ENCODE measurements around the gene ROBO4. TPM values are rescaled to one million over a fixed set of nuclear protein-coding genes. Genes with fewer than 3 reads are reported as not detected.

Gene ROBO4
- total RNA-seq, 1 donor from 2014 or later: 1.9 TPM

- no peak for TF ChIP-seq CTCF (conservative IDR thresholded peaks at IDR 0.05; ENCODE audit: low read depth, low read length)
- DNase-seq (ENCODE audit: low read depth): no peak
- H3K4me3 ChIP-seq (ENCODE audit: low read depth, low read length): peak overlapping the region; percentile 47
These were observed 22.7 kb upstream of the ROBO4 start for GRCh38 chr11:124920356-124920755.

- no peak for DNase-seq (ENCODE audit: low read depth)
- no peak for TF ChIP-seq CTCF (conservative IDR thresholded peaks at IDR 0.05; ENCODE audit: low read depth, low read length)
- no peak overlapping the region for H3K4me3 ChIP-seq (ENCODE audit: low read depth, low read length)
These were observed 22.2 kb upstream of the ROBO4 start for GRCh38 chr11:124919898-124920297.

- TF ChIP-seq CTCF (conservative IDR thresholded peaks at IDR 0.05; ENCODE audit: low read depth, low read length): no peak
- DNase-seq (ENCODE audit: low read depth): no peak
- H3K4me3 ChIP-seq (ENCODE audit: low read depth, low read length): no peak within 1 kb of the TSS
These were observed 21.3 kb upstream of the ROBO4 start, which contains the start of gene HEPN1 for GRCh38 chr11:124918950-124919349. HEPN1 (plus strand) TSS chr11:124919250.

- no peak for DNase-seq (ENCODE audit: low read depth)
- H3K4me3 ChIP-seq (ENCODE audit: low read depth, low read length): no peak overlapping the region
- TF ChIP-seq CTCF (conservative IDR thresholded peaks at IDR 0.05; ENCODE audit: low read depth, low read length): no peak
These were observed 19.5 kb upstream of the ROBO4 start for GRCh38 chr11:124917115-124917637.

GRCh38 chr11:124916370-124916710, 18.7 kb upstream of the ROBO4 start:
- no peak overlapping the region for H3K4me3 ChIP-seq (ENCODE audit: low read depth, low read length)
- no peak for TF ChIP-seq CTCF (conservative IDR thresholded peaks at IDR 0.05; ENCODE audit: low read depth, low read length)
- no peak for DNase-seq (ENCODE audit: low read depth)

- DNase-seq (ENCODE audit: low read depth): no peak
- no peak overlapping the region for H3K4me3 ChIP-seq (ENCODE audit: low read depth, low read length)
- no peak for TF ChIP-seq CTCF (conservative IDR thresholded peaks at IDR 0.05; ENCODE audit: low read depth, low read length)
These were observed 18.1 kb upstream of the ROBO4 start for GRCh38 chr11:124915541-124916369.

- no peak for TF ChIP-seq CTCF (conservative IDR thresholded peaks at IDR 0.05; ENCODE audit: low read depth, low read length)
- no peak for DNase-seq (ENCODE audit: low read depth)
- no peak overlapping the region for H3K4me3 ChIP-seq (ENCODE audit: low read depth, low read length)
These were observed 5.0 kb upstream of the ROBO4 start for GRCh38 chr11:124902616-124903015.
